ENCODE measurements around the gene FOXC2. TPM values are rescaled to one million over a fixed set of nuclear protein-coding genes. Genes with fewer than 3 reads are reported as not detected.

The FOXC2 gene
- total and polyA plus RNA-seq, 2 of the 13 experiments (the other 11 are each of a cell fraction or from before 2014, with no cell fraction given): not detected

GRCh38 chr16:86554917-86555703 is 11.5 kb upstream of the FOXC2 start, which contains the start of gene MTHFSD (continued):
- TF ChIP-seq KDM5A (IDR thresholded peaks at IDR 0.05; ENCODE audit: borderline replicate concordance, low read length) (peak; percentile 95), ZNF770 (CRISPR knock-in tag; IDR thresholded peaks at IDR 0.05) (no peak; the same call in 1 of the 2 replicates), CHCHD3 (CRISPR knock-in tag; IDR thresholded peaks at IDR 0.05) (peak; percentile 31; the same call in 1 of the 2 replicates), NCOA5 (CRISPR knock-in tag; IDR thresholded peaks at IDR 0.05) (no peak), GMEB2 (CRISPR knock-in tag; IDR thresholded peaks at IDR 0.05; ENCODE audit: low read depth) (peak; percentile 51; the same call in 1 of the 2 replicates), ZBTB2 (CRISPR knock-in tag; IDR thresholded peaks at IDR 0.05; ENCODE audit: low read depth) (peak; percentile 91), TMF1 (CRISPR knock-in tag; IDR thresholded peaks at IDR 0.05; ENCODE audit: low read depth) (peak; percentile 38; the same call in 1 of the 2 replicates), ZNF20 (CRISPR knock-in tag; IDR thresholded peaks at IDR 0.05) (0 out of 2 replicates have a peak, but pooled peaks have one; percentile 59), MTF2 (CRISPR knock-in tag; IDR thresholded peaks at IDR 0.05; ENCODE audit: borderline replicate concordance) (peak; percentile 88; the same call in 1 of the 2 replicates), PPARG (CRISPR knock-in tag; conservative IDR thresholded peaks at IDR 0.05) (0 out of 2 replicates have a peak, but pooled peaks have one; percentile 26), AGO2 (optimal IDR thresholded peaks at IDR 0.05; ENCODE audit: low read depth, low read length) (no peak), ZNF746 (CRISPR knock-in tag; IDR thresholded peaks at IDR 0.05) (peak; percentile 24; the same call in 1 of the 2 replicates), TSC22D2 (CRISPR knock-in tag; IDR thresholded peaks at IDR 0.05; ENCODE audit: borderline replicate concordance) (peak; percentile 18; the same call in 1 of the 2 replicates), HES4 (CRISPR knock-in tag; IDR thresholded peaks at IDR 0.05; ENCODE audit: borderline replicate concordance) (no peak; the same call in 1 of the 2 replicates), NR0B2 (CRISPR knock-in tag; IDR thresholded peaks at IDR 0.05) (peak; percentile 67), ZNF354B (CRISPR knock-in tag; IDR thresholded peaks at IDR 0.05) (no peak; the same call in 1 of the 2 replicates), KAT2B (IDR thresholded peaks at IDR 0.05; ENCODE audit: borderline replicate concordance, low read depth, low read length) (no peak), YY1 (IDR thresholded peaks at IDR 0.05; ENCODE audit: insufficient read depth, insufficient replicate concordance, low read depth, low read length) (peak; percentile 77), MAFF (IDR thresholded peaks at IDR 0.05; ENCODE audit: low read depth, low read length) (no peak), MAX (IDR thresholded peaks at IDR 0.05) (peak; percentile 72), EZH2 (conservative IDR thresholded peaks at IDR 0.05; ENCODE audit: low read depth, low read length) (no peak), PHF21A (CRISPR knock-in tag; IDR thresholded peaks at IDR 0.05) (no peak; the same call in 1 of the 2 replicates), ZSCAN12 (CRISPR knock-in tag; IDR thresholded peaks at IDR 0.05) (0 out of 2 replicates have a peak, but pooled peaks have one; percentile 29), HNF4A (CRISPR knock-in tag; IDR thresholded peaks at IDR 0.05) (no peak)
